Osteoblast (primary cell): ENCODE measurements around the gene CDH4. TPM values are rescaled to one million over a fixed set of nuclear protein-coding genes. Genes with fewer than 3 reads are reported as not detected.

Source experiments
- DNase-seq: peaks from one replicate; pipeline ENCODE4 v3.0.0; 2011; ENCODE audit warnings: low spot score, mixed read lengths; ENCODE audit not compliant: insufficient read length; ENCODE audit errors: missing footprints
- H2AFZ ChIP-seq: 2 replicates; pipeline ENCODE4 v1.6.0; 2011; ENCODE audit warnings: mild to moderate bottlenecking, low read length
- H3K27ac ChIP-seq: 2 replicates; pipeline ENCODE4 v1.5.1; 2011; ENCODE audit warnings: mild to moderate bottlenecking, low read depth, low read length, moderate library complexity
- H3K27me3 ChIP-seq: 2 replicates; pipeline ENCODE4 v1.6.0; 2012; ENCODE audit warnings: mild to moderate bottlenecking, control low read depth, inconsistent platforms, low read length, moderate library complexity; ENCODE audit not compliant: insufficient read depth
- H3K36me3 ChIP-seq: 2 replicates; pipeline ENCODE4 v1.5.1; 2011; ENCODE audit warnings: mild to moderate bottlenecking, low read length, control low read depth, moderate library complexity; ENCODE audit not compliant: insufficient read depth
- H3K4me1 ChIP-seq: 2 replicates; pipeline ENCODE4 v1.5.1; 2011; ENCODE audit warnings: mild to moderate bottlenecking, low read length, control low read depth, moderate library complexity; ENCODE audit not compliant: insufficient read depth
- H3K4me2 ChIP-seq: 2 replicates; pipeline ENCODE4 v1.6.0; 2011; ENCODE audit warnings: mild to moderate bottlenecking, low read length; ENCODE audit not compliant: insufficient read depth
- H3K4me3 ChIP-seq: fragments of 200-600 bp; sonication (generic); 3 replicates; pipeline ENCODE4 v1.5.1; 2012; ENCODE audit warnings: mild to moderate bottlenecking, low read length, inconsistent platforms; ENCODE audit not compliant: insufficient read depth
- H3K79me2 ChIP-seq: 2 replicates; pipeline ENCODE4 v1.6.0; 2012; ENCODE audit warnings: mild to moderate bottlenecking, low read length, control low read depth, inconsistent platforms; ENCODE audit not compliant: insufficient read depth
- H3K9me3 ChIP-seq: 2 replicates; pipeline ENCODE4 v1.5.1; 2011; ENCODE audit warnings: low read depth, low read length, control low read depth
- H4K20me1 ChIP-seq: 2 replicates; pipeline ENCODE4 v1.6.0; 2012; ENCODE audit warnings: mild to moderate bottlenecking, low read length, control low read depth; ENCODE audit not compliant: insufficient read depth
- CTCF ChIP-seq: IDR thresholded peaks from 2 replicates; pipeline ENCODE4 v1.5.1; 2011; ENCODE audit warnings: mild to moderate bottlenecking, low read depth, low read length, moderate library complexity; ENCODE audit errors: extremely low read depth
- total RNA-seq: library from RNA; depleted of rRNA; stranded (reverse); fragments of >200 nt; gene quantifications from 2 replicates; pipeline ENCODE4 v1.2.3, GENCODE V29; 2012

CDH4 gene
- total RNA-seq, 1 donor = 1.1 TPM

- H3K4me1 ChIP-seq = no peaks in the 10 kb centered on the region
- no peaks in the 10 kb centered on the region for H3K9me3 ChIP-seq
- H3K4me3 ChIP-seq = no peak overlapping the region
- H3K4me2 ChIP-seq = no peak overlapping the region
- no peaks in the 10 kb centered on the region for H3K27me3 ChIP-seq
- H3K79me2 ChIP-seq = no peaks in the 10 kb centered on the region
- no peaks in the 10 kb centered on the region for H4K20me1 ChIP-seq
- no peak overlapping the region for H2AFZ ChIP-seq
- H3K27ac ChIP-seq = no peak overlapping the region
- no peak for DNase-seq
- TF ChIP-seq CTCF = no peak
- H3K36me3 ChIP-seq = no peaks in the 10 kb centered on the region
Measured at GRCh38 chr20:61459705-61460104, 207.6 kb downstream of the CDH4 start.

- peak; percentile 31 for DNase-seq
- H3K9me3 ChIP-seq = no peaks in the 10 kb centered on the region
- H3K27ac ChIP-seq = no peak overlapping the region
- H3K79me2 ChIP-seq = no peaks in the 10 kb centered on the region
- no peaks in the 10 kb centered on the region for H3K36me3 ChIP-seq
- no peak overlapping the region for H2AFZ ChIP-seq
- no peaks in the 10 kb centered on the region for H3K4me1 ChIP-seq
- no peak overlapping the region for H3K4me2 ChIP-seq
- H3K27me3 ChIP-seq = no peaks in the 10 kb centered on the region
- no peak for TF ChIP-seq CTCF
- H3K4me3 ChIP-seq = no peak overlapping the region
- no peaks in the 10 kb centered on the region for H4K20me1 ChIP-seq
Measured at GRCh38 chr20:61460261-61461052, 208.4 kb downstream of the CDH4 start.

GRCh38 chr20:61461461-61461860 is 209.4 kb downstream of the CDH4 start:
- Histone ChIP-seq H3K27ac (no peak overlapping the region), H3K4me3 (no peak overlapping the region)

More at GRCh38 chr20:61461461-61461860, 209.4 kb downstream of the CDH4 start:
- Histone ChIP-seq H2AFZ (no peak overlapping the region), H3K4me2 (no peak overlapping the region), H4K20me1 (no peaks in the 10 kb centered on the region), H3K36me3 (no peaks in the 10 kb centered on the region), H3K27me3 (no peaks in the 10 kb centered on the region), H3K79me2 (no peaks in the 10 kb centered on the region), H3K4me1 (no peaks in the 10 kb centered on the region), H3K9me3 (no peaks in the 10 kb centered on the region)
- DNase-seq = no peak
- TF ChIP-seq CTCF = no peak
